IMR-90 (cell line): ENCODE measurements around the gene CBX6. TPM values are rescaled to one million over a fixed set of nuclear protein-coding genes. Genes with fewer than 3 reads are reported as not detected.

Experiments
- ATAC-seq: fragments of 200-7000 bp; cut with Tn5 transposase; 2 replicates; pipeline ENCODE4 v1.9.1; 2020; ENCODE audit warnings: low read depth, mild to moderate bottlenecking, moderate library complexity
- BruUV-seq: library from RNA; stranded (reverse); fragments of 400-500 nt; replicated peaks from 2 replicates; lab custom pipeline; 2021; lab: Mats Ljungman, UMichigan
- CTCF ChIA-PET: fragments of 300-600 bp; formaldehyde crosslinking; extraction: SDS; loops from one replicate; lab custom pipeline; 2021; ENCODE audit warnings: antibody characterized with exemption; lab: Yijun Ruan, JAX
- POLR2A ChIA-PET: fragments of 300-600 bp; sonication (Branson Sonifier 250); formaldehyde crosslinking; loops from one replicate; lab custom pipeline; 2022; ENCODE audit warnings: antibody characterized with exemption; ENCODE audit not compliant: unreplicated experiment; lab: Charles Lee
- DNase-seq: peaks from one replicate; pipeline ENCODE4 v3.0.0; 2013
- H2AFZ ChIP-seq: replicated peaks from 2 replicates; pipeline ENCODE3; 2013; ENCODE audit warnings: low read length, mild to moderate bottlenecking; ENCODE audit not compliant: poor library complexity
- H2AK5ac ChIP-seq: 2 replicates; pipeline ENCODE4 v1.6.1; 2013; ENCODE audit warnings: low read depth, low read length, inconsistent platforms
- H2AK9ac ChIP-seq: replicated peaks from 2 replicates; pipeline ENCODE3; 2013; ENCODE audit warnings: mild to moderate bottlenecking, low read depth, low read length, moderate library complexity; ENCODE audit not compliant: poor library complexity
- H2BK120ac ChIP-seq: 2 replicates; pipeline ENCODE4 v1.6.1; 2013; ENCODE audit warnings: low read depth, low read length, inconsistent platforms
- H2BK15ac ChIP-seq: 3 replicates; pipeline ENCODE4 v1.6.1; 2013; ENCODE audit warnings: low read depth, low read length, inconsistent platforms
- H2BK20ac ChIP-seq: 2 replicates; pipeline ENCODE4 v1.6.1; 2013; ENCODE audit warnings: low read depth, mild to moderate bottlenecking, inconsistent platforms, low read length, moderate library complexity
- H2BK5ac ChIP-seq: 2 replicates; pipeline ENCODE4 v1.6.1; 2013; ENCODE audit warnings: mild to moderate bottlenecking, low read depth, low read length, inconsistent platforms; ENCODE audit not compliant: poor library complexity, severe bottlenecking
- H3K14ac ChIP-seq: replicated peaks from 2 replicates; pipeline ENCODE4 v1.6.1; 2013; ENCODE audit warnings: low read depth, low read length, inconsistent platforms
- H3K18ac ChIP-seq: 2 replicates; pipeline ENCODE4 v1.6.1; 2013; ENCODE audit warnings: low read depth, low read length, control low read depth
- H3K23ac ChIP-seq: 2 replicates; pipeline ENCODE4 v1.6.1; 2013; ENCODE audit warnings: low read depth, low read length, inconsistent platforms
- H3K27ac ChIP-seq: 2 replicates; pipeline ENCODE4 v1.5.1; 2013; ENCODE audit warnings: mild to moderate bottlenecking, control low read depth, low read length; ENCODE audit not compliant: insufficient read depth
- H3K27me3 ChIP-seq: 2 replicates; pipeline ENCODE4 v1.6.1; 2013; ENCODE audit warnings: low read length; ENCODE audit not compliant: control insufficient read depth, insufficient read depth
- H3K36me3 ChIP-seq: 2 replicates; pipeline ENCODE4 v1.6.1; 2013; ENCODE audit warnings: low read length, mixed read lengths; ENCODE audit not compliant: control insufficient read depth, insufficient read depth
- H3K4ac ChIP-seq: 2 replicates; pipeline ENCODE4 v1.6.1; 2013; ENCODE audit warnings: low read depth, low read length, inconsistent platforms
- H3K4me1 ChIP-seq: 2 replicates; pipeline ENCODE4 v1.6.1; 2013; ENCODE audit warnings: low read length, mixed read lengths; ENCODE audit not compliant: control insufficient read depth, insufficient read depth
- H3K4me2 ChIP-seq: 2 replicates; pipeline ENCODE4 v1.6.1; 2013; ENCODE audit warnings: low read depth, mild to moderate bottlenecking, control low read depth, low read length, moderate library complexity
- H3K4me3 ChIP-seq: 2 replicates; pipeline ENCODE4 v1.5.1; 2013; ENCODE audit warnings: low read depth, mild to moderate bottlenecking, control low read depth, low read length, moderate library complexity; ENCODE audit not compliant: insufficient read depth
- H3K56ac ChIP-seq: 2 replicates; pipeline ENCODE4 v1.6.1; 2013; ENCODE audit warnings: low read length, inconsistent platforms; ENCODE audit not compliant: insufficient read depth; ENCODE audit errors: extremely low read depth
- H3K79me1 ChIP-seq, 2 experiments: 2 replicates each; pipeline ENCODE4 v1.6.1; 2013; ENCODE audit warnings: low read length in 2 of 2, inconsistent platforms in 1 of 2, low read depth in 1 of 2
- H3K9ac ChIP-seq: 2 replicates; pipeline ENCODE4 v1.6.1; 2013; ENCODE audit warnings: low read depth, low read length, control low read depth
- H3K9me1 ChIP-seq: 2 replicates; pipeline ENCODE4 v1.6.1; 2013; ENCODE audit warnings: low read length, inconsistent platforms; ENCODE audit not compliant: insufficient read depth
- H3K9me3 ChIP-seq: 2 replicates; pipeline ENCODE4 v1.6.1; 2013; ENCODE audit warnings: low read length; ENCODE audit not compliant: control insufficient read depth, insufficient read depth
- H4K20me1 ChIP-seq: 2 replicates; pipeline ENCODE4 v1.6.1; 2013; ENCODE audit warnings: low read length, inconsistent platforms; ENCODE audit not compliant: insufficient read depth
- H4K5ac ChIP-seq: 2 replicates; pipeline ENCODE4 v1.6.1; 2013; ENCODE audit warnings: mild to moderate bottlenecking, low read depth, low read length, control low read depth
- H4K8ac ChIP-seq, 2 experiments: 2 replicates each; pipeline ENCODE4 v1.6.1; 2013; ENCODE audit warnings: low read depth in 2 of 2, low read length in 2 of 2, control low read depth in 1 of 2, inconsistent platforms in 1 of 2
- H4K91ac ChIP-seq: 2 replicates; pipeline ENCODE4 v1.6.1; 2013; ENCODE audit warnings: low read depth, low read length, inconsistent platforms; ENCODE audit not compliant: insufficient read depth
- BHLHE40 ChIP-seq: fragments of 150-350 bp; IDR thresholded peaks from 2 replicates; pipeline ENCODE4 v1.6.1; 2016; ENCODE audit warnings: mild to moderate bottlenecking, low read depth, low read length
- CEBPB ChIP-seq: IDR thresholded peaks from 2 replicates; pipeline ENCODE4 v1.6.1; 2012; ENCODE audit warnings: low read depth, low read length, improper control_type of control experiment
- CHD1 ChIP-seq: IDR thresholded peaks from 2 replicates; pipeline ENCODE4 v1.6.1; 2012; ENCODE audit warnings: low read depth, low read length, improper control_type of control experiment
- CTCF ChIP-seq: conservative IDR thresholded peaks from 2 replicates; pipeline ENCODE4 v1.5.1; 2012; ENCODE audit warnings: mild to moderate bottlenecking, low read depth, low read length, improper control_type of control experiment
- ELK1 ChIP-seq: fragments of 150-350 bp; IDR thresholded peaks from 2 replicates; pipeline ENCODE4 v1.6.1; 2016; ENCODE audit warnings: low read depth, mild to moderate bottlenecking, low read length, moderate library complexity, borderline replicate concordance
- FOS ChIP-seq: fragments of 150-350 bp; IDR thresholded peaks from 2 replicates; pipeline ENCODE4 v1.6.1; 2016; ENCODE audit warnings: low read depth, low read length
- MAFK ChIP-seq: IDR thresholded peaks from 2 replicates; pipeline ENCODE4 v1.6.1; 2012; ENCODE audit warnings: low read depth, low read length, improper control_type of control experiment
- MAZ ChIP-seq: IDR thresholded peaks from 2 replicates; pipeline ENCODE4 v1.6.1; 2012; ENCODE audit warnings: low read depth, mild to moderate bottlenecking, low read length, improper control_type of control experiment, moderate library complexity, borderline replicate concordance
- MXI1 ChIP-seq: IDR thresholded peaks from 2 replicates; pipeline ENCODE4 v1.6.1; 2012; ENCODE audit warnings: low read depth, mild to moderate bottlenecking, low read length, moderate library complexity, borderline replicate concordance
- NFE2L2 ChIP-seq: fragments of 150-350 bp; IDR thresholded peaks from 2 replicates; pipeline ENCODE4 v1.6.1; 2016; ENCODE audit warnings: low read depth, mild to moderate bottlenecking, low read length
- RCOR1 ChIP-seq: IDR thresholded peaks from 2 replicates; pipeline ENCODE4 v1.6.1; 2012; ENCODE audit warnings: mild to moderate bottlenecking, low read length, improper control_type of control experiment; ENCODE audit not compliant: insufficient replicate concordance
- SMC3 ChIP-seq: fragments of 150-350 bp; IDR thresholded peaks from 2 replicates; pipeline ENCODE4 v1.6.1; 2016; ENCODE audit warnings: low read depth, mild to moderate bottlenecking, antibody characterized with exemption, low read length, moderate library complexity
- USF2 ChIP-seq: fragments of 150-350 bp; IDR thresholded peaks from 2 replicates; pipeline ENCODE4 v1.6.1; 2017; ENCODE audit warnings: mild to moderate bottlenecking, antibody characterized with exemption, low read length, low read depth
- WGBS, 2 experiments: methylation state at CpG; one replicate each; pipeline versions ENCODE4 v1.1.5 to v1.1.7; 2013; ENCODE audit warnings: missing lambda C conversion rate in 2 of 2; ENCODE audit not compliant: insufficient read length in 1 of 2; ENCODE audit errors: extremely low coverage in 2 of 2; 5-methylcytosine and 5-hydroxymethylcytosine counted together
- dilution Hi-C: fragments of 300-500 bp; cut with HindIII; formaldehyde crosslinking; loops from one replicate; pipeline ENCODE4 v1.14.3; 2018; ENCODE audit warnings: low sequenced_read_pairs; ENCODE audit not compliant: unreplicated experiment
- in situ Hi-C: fragments of 300-500 bp; cut with MboI; formaldehyde crosslinking; loops from 3 replicates; pipeline ENCODE4 v1.14.3; 2019; ENCODE audit warnings: low sequenced_read_pairs, inconsistent platforms, mixed read lengths
- intact Hi-C: fragments of 100-400 bp; cut with micrococcal nuclease; formaldehyde crosslinking; loops from 2 replicates; pipeline ENCODE4 v1.10.0; 2022
- polyA plus RNA-seq, 3 experiments: library from polyadenylated mRNA; depleted of rRNA; stranded (reverse); fragments of >200 nt; gene quantifications; 2 replicates each; pipeline ENCODE4 v1.2.3, GENCODE V29; 2012; ENCODE audit warnings: low replicate concordance in 1 of 3
- total RNA-seq: library from RNA; depleted of rRNA; stranded (reverse); fragments of >200 nt; gene quantifications from 2 replicates; pipeline ENCODE4 v1.2.3, GENCODE V29; 2012

The CBX6 gene
- total and polyA plus RNA-seq, 2 of the 4 experiments (the other 2 are of a cell fraction) = 15.2 to 19.0 TPM

DNA sequence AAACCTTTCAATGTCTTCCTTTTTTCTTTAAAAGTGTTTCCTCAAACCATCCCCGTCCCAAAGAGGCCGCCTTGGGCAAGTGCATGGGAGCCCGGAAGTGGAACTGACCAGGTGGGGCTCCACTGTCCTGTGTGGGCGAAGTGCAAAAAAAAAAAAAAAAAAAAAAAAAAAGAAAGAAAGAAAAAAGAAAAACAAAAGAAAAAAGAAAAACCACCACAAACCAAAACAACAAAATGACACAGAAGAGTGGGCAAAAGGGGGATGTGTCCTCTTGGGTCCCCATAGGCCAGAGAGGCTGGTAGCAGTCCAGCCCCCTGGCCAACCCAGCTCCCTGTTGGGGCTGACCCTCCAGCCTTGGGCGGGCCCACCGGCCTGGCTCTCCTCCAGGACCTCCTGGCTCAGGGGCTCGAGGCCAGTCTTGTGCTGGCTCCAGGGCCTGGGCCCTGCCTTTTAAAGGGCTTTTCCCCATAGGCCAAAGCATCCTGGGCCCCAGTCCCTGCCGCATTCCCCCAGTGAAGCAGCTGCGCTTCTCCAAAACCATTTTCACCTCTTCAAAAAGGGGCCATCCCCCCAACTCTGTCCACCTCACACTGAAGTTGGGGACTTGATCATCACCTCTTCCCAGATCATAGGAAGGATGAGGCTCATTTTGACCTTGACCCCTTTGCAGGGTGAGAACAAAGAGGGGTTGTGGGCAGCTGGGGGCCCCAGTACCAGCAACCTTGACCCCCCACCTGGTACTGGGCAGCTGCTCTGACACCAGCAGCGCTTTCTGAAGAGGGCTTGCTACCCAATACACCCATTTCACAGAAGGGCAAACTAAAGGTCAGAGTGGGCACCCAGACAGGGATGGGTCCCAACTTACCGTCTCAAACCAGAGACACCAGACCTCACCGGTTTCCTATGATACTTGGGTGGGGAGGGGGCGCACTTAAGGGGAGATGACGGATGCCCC, 9.4 kb downstream of the CBX6 start:
- Histone ChIP-seq H3K9me3 (no peaks in the 10 kb centered on the region), H4K5ac (no peak overlapping the region), H3K23ac (no peak overlapping the region; the same call in 1 of the 2 replicates), H3K36me3 (peaks cover 16% of the 10 kb centered on the region; the same call in 1 of the 2 replicates), H2AK9ac (peak overlapping the region; percentile 7), H2BK20ac (no peak overlapping the region), H3K27me3 (peaks cover 5% of the 10 kb centered on the region), H2BK120ac (no peak overlapping the region), H4K20me1 (peaks cover 48% of the 10 kb centered on the region), H3K4me3 (no peak overlapping the region), H3K9me1 (no peaks in the 10 kb centered on the region), H3K18ac (no peak overlapping the region), H3K27ac (no peak overlapping the region), H3K9ac (no peak overlapping the region), H2BK15ac (no peak overlapping the region), H3K4me2 (no peak overlapping the region), H3K4ac (no peak overlapping the region), H3K4me1 (no peaks in the 10 kb centered on the region; the same call in 1 of the 2 replicates), H3K14ac (no peak overlapping the region), H4K91ac (no peak overlapping the region), H4K8ac (no peak overlapping the region), H2BK5ac (no peak overlapping the region), H3K56ac (no peak overlapping the region), H2AFZ (no peak overlapping the region), H3K79me1 (peaks cover 3 to 31% of the 10 kb centered on the region in 2 experiments), H2AK5ac (no peak overlapping the region)
- ChIA-PET POLR2A (no interaction called here), CTCF (interaction anchor here (0.7 to 1.5 kb wide), 3 partner anchors 7 to 140 kb away, joined by 3 to 4 read pairs (median 4); no protein-coding TSS in a partner anchor)
- no peak for DNase-seq
- dilution Hi-C loops (no loop called here), intact Hi-C loops (no loop called here), in situ Hi-C loops (loop anchor here (10.0 to 25.0 kb wide), 2 partner anchors 250 to 442 kb away; no protein-coding TSS in a partner anchor)
- TSS peak; percentile 22 for BruUV-seq
- ATAC-seq = no peak
- 19% methylated on average over 3 of the region's 14 CpGs; no CpG with 5 or more reads in 1 of the 2 experiments for WGBS, 2 experiments
- no peak for TF ChIP-seq CTCF
- no peak for TF ChIP-seq MAZ
- no peak for TF ChIP-seq SMC3
- no peak for TF ChIP-seq RCOR1
- no peak for TF ChIP-seq CEBPB
- no peak for TF ChIP-seq MXI1
- no peak for TF ChIP-seq MAFK
- TF ChIP-seq ELK1 = no peak
- no peak for TF ChIP-seq USF2
- TF ChIP-seq BHLHE40 = no peak
- no peak for TF ChIP-seq NFE2L2
- no peak for TF ChIP-seq FOS
- TF ChIP-seq CHD1 = no peak
